Type B pancreatic cell (in vitro differentiated cells): Measurements from ENCODE around the gene NUP107. TPM values are rescaled to one million over a fixed set of nuclear protein-coding genes. Genes with fewer than 3 reads are reported as not detected.

ENCODE experiments used
- DNase-seq: peaks from one replicate; pipeline ENCODE4 v3.0.0; 2021; ENCODE audit warnings: mixed read lengths; ENCODE audit not compliant: unreplicated experiment; ENCODE audit errors: extremely low spot score
- H3K27ac Mint-ChIP-seq: 2 replicates; pipeline ENCODE4 v1.8.0; 2021; ENCODE audit warnings: mild to moderate bottlenecking, mixed read lengths
- H3K27me3 Mint-ChIP-seq: 2 replicates; pipeline ENCODE4 v1.8.0; 2021; ENCODE audit warnings: mixed read lengths
- H3K36me3 Mint-ChIP-seq: 2 replicates; pipeline ENCODE4 v1.8.0; 2021; ENCODE audit warnings: mixed read lengths
- H3K4me1 Mint-ChIP-seq: one replicate; pipeline ENCODE4 v1.8.0; 2021; ENCODE audit warnings: mixed read lengths; ENCODE audit not compliant: unreplicated experiment
- H3K4me3 Mint-ChIP-seq: 2 replicates; pipeline ENCODE4 v1.8.0; 2021; ENCODE audit warnings: mild to moderate bottlenecking, mixed read lengths
- H3K9me3 Mint-ChIP-seq: 2 replicates; pipeline ENCODE4 v1.8.0; 2021; ENCODE audit warnings: mixed read lengths
- total RNA-seq: library from RNA; stranded (reverse); gene quantifications from 2 replicates; pipeline ENCODE4 v1.2.1, GENCODE V29; 2021; ENCODE audit warnings: low replicate concordance
- TF ChIP-seq, protein P1 (sequence below): fragments of 200-600 bp; sonication (generic); conservative IDR thresholded peaks from 2 replicates; pipeline ENCODE4 v1.5.0; 2021; ENCODE audit warnings: antibody characterized with exemption, mild to moderate bottlenecking

The NUP107 gene
- total RNA-seq, 1 donor from 2014 or later = 80.2 TPM

DNA sequence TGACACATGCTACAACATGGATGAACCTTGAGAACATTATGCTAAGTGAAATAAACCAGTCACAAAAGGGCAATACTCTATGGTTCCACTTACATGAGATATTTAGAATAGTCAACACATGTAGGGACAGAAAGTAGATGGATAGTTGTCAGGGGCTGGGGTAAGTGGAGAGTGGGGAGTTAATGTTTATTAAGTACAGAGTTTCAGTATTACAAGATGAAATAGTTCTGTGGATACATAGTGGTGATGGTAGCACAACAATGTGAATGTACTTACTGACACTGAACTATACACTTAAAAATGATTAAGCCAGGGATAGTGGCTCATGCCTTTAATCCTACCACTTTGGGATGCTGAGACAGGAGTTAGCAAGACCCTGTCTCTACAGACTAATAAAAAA lies 8.7 kb downstream of the NUP107 start:
- Mint-ChIP-seq H3K9me3 (no peaks in the 10 kb centered on the region), H3K4me3 (no peak overlapping the region), H3K36me3 (peaks cover 41% of the 10 kb centered on the region), H3K4me1 (no peaks in the 10 kb centered on the region), H3K27me3 (no peaks in the 10 kb centered on the region), H3K27ac (no peak overlapping the region)
- DNase-seq = no peak
- TF ChIP-seq, protein P1, sequence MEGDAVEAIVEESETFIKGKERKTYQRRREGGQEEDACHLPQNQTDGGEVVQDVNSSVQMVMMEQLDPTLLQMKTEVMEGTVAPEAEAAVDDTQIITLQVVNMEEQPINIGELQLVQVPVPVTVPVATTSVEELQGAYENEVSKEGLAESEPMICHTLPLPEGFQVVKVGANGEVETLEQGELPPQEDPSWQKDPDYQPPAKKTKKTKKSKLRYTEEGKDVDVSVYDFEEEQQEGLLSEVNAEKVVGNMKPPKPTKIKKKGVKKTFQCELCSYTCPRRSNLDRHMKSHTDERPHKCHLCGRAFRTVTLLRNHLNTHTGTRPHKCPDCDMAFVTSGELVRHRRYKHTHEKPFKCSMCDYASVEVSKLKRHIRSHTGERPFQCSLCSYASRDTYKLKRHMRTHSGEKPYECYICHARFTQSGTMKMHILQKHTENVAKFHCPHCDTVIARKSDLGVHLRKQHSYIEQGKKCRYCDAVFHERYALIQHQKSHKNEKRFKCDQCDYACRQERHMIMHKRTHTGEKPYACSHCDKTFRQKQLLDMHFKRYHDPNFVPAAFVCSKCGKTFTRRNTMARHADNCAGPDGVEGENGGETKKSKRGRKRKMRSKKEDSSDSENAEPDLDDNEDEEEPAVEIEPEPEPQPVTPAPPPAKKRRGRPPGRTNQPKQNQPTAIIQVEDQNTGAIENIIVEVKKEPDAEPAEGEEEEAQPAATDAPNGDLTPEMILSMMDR = no peak

DNA sequence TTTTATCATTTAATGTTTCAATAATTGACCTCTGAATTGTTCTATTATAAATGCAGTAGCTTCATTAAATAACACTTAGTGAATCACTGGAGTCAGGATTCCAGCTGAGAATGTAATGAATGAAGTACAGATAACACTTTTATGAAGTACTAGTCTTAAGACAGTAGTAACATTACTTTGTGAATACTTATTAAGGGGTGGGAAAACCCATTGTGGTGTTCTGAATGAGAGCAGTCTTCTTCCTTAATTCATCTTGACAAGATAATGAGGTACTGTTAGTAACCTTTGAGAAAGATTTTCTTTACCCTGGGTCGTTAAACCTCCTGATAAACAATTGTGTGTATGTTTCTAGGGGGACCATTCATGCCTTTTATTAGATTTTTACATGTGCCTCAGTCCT lies 12.7 kb downstream of the NUP107 start:
- H3K4me1 Mint-ChIP-seq = no peaks in the 10 kb centered on the region
- TF ChIP-seq, protein P1 = no peak
- no peak overlapping the region for H3K27ac Mint-ChIP-seq
- no peaks in the 10 kb centered on the region for H3K27me3 Mint-ChIP-seq
- peaks cover 38% of the 10 kb centered on the region for H3K36me3 Mint-ChIP-seq
- no peaks in the 10 kb centered on the region for H3K9me3 Mint-ChIP-seq
- H3K4me3 Mint-ChIP-seq = no peak overlapping the region
- DNase-seq = no peak

DNA sequence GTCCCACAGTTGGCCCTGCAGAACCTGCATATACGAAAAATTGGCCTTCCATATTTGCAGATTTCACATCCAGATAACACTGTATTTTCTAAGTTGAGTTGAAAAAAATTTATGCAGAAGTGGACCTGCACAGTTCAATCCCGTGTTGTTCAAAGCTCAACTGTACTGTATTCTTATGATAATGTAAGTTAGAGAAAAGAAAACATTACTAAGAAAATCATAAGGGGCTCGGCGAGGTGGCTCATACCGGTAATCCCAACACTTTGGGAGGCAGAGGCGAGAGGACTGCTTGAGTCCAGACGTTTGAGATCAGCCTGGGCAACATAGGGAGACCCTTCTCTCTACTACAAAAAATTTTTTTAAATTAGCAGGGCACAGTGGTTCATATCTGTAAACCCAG lies 41.0 kb downstream of the NUP107 start:
- H3K36me3 Mint-ChIP-seq = peaks cover 11% of the 10 kb centered on the region
- H3K4me1 Mint-ChIP-seq = no peaks in the 10 kb centered on the region
- H3K4me3 Mint-ChIP-seq = no peak overlapping the region
- no peaks in the 10 kb centered on the region for H3K27me3 Mint-ChIP-seq
- TF ChIP-seq, protein P1 = no peak
- H3K9me3 Mint-ChIP-seq = no peaks in the 10 kb centered on the region
- no peak for DNase-seq
- H3K27ac Mint-ChIP-seq = no peak overlapping the region

DNA sequence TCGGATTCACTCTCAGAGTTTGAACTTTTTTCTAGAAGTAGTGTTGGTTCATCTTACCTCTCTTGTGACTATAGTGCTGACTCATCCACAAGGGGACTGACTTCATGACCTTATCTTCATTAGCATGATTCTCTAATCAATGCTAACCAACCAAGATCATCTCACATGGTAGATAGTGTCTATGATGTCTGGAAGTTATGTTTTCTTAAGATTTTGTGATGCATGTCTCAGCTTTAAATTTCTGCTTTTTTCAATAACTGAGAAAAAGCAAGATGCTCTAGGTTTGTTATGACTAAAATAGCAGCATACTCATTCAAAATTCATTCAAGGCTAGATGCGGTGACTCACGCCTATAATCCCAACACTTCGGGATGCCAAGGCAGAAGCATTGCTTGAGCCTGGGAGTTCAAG lies 46.9 kb downstream of the NUP107 start:
- no peaks in the 10 kb centered on the region for H3K4me1 Mint-ChIP-seq
- H3K27ac Mint-ChIP-seq = no peak overlapping the region
- H3K36me3 Mint-ChIP-seq = peaks cover 14% of the 10 kb centered on the region
- H3K4me3 Mint-ChIP-seq = no peak overlapping the region
- no peak for DNase-seq
- no peaks in the 10 kb centered on the region for H3K27me3 Mint-ChIP-seq
- H3K9me3 Mint-ChIP-seq = no peaks in the 10 kb centered on the region
- TF ChIP-seq, protein P1 = no peak

DNA sequence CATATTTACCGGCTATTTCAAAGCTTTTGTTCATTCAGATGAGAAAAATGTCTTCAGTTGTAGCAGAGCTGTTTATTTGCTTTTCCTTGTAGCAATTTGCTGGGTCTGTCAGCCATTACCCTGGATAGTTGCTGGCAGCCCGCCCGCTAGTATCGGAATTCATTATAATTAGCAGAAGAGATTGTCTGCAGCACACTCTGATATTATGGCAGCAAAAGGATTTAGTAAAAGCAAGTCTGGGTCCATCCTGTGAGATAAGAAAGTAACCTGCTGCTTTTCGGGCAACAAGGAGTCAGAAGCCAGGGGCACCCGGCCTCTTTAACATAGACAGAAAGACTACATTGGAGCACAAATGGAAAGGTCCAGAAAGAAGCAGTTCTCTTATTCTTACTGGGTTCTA lies 53.1 kb downstream of the NUP107 start:
- H3K27me3 Mint-ChIP-seq = no peaks in the 10 kb centered on the region
- TF ChIP-seq, protein P1 = no peak
- no peak for DNase-seq
- H3K4me1 Mint-ChIP-seq = no peaks in the 10 kb centered on the region
- H3K4me3 Mint-ChIP-seq = no peak overlapping the region
- peaks cover 19% of the 10 kb centered on the region for H3K36me3 Mint-ChIP-seq
- no peak overlapping the region for H3K27ac Mint-ChIP-seq
- H3K9me3 Mint-ChIP-seq = no peaks in the 10 kb centered on the region

DNA sequence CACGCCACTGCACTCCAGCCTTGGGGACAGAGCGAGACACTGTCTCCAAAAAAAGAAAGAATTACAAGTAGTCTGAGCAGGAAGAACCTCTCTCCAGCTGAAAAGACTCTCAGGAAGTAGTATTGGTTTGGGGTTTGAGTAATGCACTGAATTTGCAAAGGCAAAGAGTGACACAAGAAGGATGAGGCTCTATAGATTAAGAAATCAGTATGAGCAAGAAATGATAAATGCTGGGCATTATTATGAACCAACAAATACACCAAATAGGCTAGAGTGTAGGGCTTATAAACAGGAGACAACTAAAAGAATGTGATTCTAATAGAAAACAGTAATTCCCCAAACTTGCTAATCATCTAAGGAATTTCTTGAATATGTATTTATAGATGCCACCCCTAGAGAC lies 56.6 kb downstream of the NUP107 start:
- TF ChIP-seq, protein P1 = no peak
- Mint-ChIP-seq H3K9me3 (no peaks in the 10 kb centered on the region), H3K27me3 (no peaks in the 10 kb centered on the region), H3K4me1 (no peaks in the 10 kb centered on the region), H3K36me3 (peaks cover 9% of the 10 kb centered on the region), H3K27ac (no peak overlapping the region), H3K4me3 (no peak overlapping the region)
- no peak for DNase-seq
